ENCODE measurements around the gene MAP4K4.

Gene MAP4K4

DNA sequence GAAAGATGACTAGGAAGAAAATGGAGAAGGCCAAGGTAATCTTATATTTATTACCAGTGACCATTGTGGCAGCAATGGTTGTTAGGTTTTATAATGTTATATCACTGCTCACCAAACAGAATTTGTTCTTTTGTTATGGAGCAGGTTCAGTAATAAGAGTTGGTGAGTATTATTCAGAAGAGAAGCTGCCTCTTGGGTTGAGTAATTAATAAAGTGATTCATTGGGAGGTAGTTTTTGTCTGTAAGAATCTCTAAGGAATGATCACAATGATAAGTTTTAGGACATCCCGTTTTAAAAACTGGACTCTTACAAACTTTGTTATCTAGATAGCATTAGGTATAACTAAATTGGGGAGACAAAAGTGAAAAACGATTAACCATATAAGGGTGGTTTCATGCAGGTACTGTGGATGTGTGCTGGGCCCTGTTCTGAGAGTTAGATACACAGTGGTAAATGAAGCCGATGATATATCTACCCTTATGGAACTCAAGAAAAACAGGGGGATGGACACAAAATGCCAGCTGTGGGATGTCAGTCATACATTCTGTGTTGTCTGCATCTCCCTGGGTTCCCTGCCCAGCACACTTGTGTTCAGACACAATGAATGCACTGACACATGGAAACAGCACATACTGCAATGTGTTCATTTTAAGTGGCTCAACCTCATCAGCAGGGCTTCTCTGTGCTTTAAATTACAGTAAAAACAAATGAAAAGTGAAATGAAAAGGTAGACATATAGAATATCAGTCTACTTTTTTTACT, 7.5 kb downstream of the MAP4K4 start:
- Mint-ChIP-seq H3K4me1 (peaks cover 78% of the 10 kb centered on the region), H3K4me3 (peak overlapping the region; percentile 63 to 83), H3K9me3 (peaks cover 5 to 9% of the 10 kb centered on the region in 2 donors), H3K27ac (peak overlapping the region; percentile 92 to 96), H3K27me3 (no peaks in the 10 kb centered on the region)
- ATAC-seq (peak; percentile 19), DNase-seq (no peak)

DNA sequence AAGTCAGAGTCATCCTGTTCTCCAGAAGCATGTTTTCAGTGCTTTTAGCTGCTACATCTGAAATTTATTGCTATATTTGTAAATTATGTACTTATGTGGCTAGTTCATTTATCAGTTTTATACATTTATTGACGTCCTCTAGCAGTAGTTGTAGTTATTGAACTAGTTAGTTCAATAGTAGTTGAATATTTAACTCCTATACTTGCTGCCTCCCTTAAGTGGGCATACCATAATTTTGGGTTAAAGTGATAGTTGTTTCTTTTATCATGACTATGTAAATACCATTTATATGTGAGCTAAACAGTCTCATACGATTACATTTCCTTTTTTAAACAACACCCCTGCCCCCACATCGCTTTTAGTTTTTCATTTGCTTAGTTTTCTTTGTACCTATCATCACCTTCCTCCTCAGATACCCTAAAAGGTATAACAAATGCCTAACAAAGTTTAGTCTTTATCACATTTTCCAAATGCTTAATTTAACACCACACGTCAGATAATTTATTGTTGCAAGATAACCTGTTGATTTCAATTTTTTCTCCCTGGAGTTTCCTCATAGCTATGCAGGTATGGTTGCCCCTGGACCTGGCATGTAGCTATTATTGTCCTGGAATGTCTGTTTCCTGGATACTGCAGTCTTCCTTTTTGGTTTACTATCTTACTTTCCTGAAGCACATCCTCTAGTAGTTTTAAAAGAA, 8.8 kb downstream of the MAP4K4 start:
- ATAC-seq (no peak), DNase-seq (no peak)
- Mint-ChIP-seq H3K4me1 (peaks cover 91% of the 10 kb centered on the region), H3K27ac (peak overlapping the region; percentile 22 to 87), H3K27me3 (no peaks in the 10 kb centered on the region), H3K4me3 (peak overlapping the region; percentile 19 to 80), H3K9me3 (peaks cover 5 to 9% of the 10 kb centered on the region in 2 donors)

GRCh38 chr2:101706819-101707177, 9.3 kb downstream of the MAP4K4 start:
- Mint-ChIP-seq H3K27me3 (no peaks in the 10 kb centered on the region), H3K4me1 (peaks cover 96% of the 10 kb centered on the region), H3K9me3 (peaks cover 5 to 9% of the 10 kb centered on the region in 2 donors), H3K4me3 (peak overlapping the region; percentile 19 to 80), H3K27ac (peak overlapping the region; percentile 22 to 87)
- DNase-seq: peak in 1 of 2 donors; percentile 48
- peak; percentile 76 for ATAC-seq

DNA sequence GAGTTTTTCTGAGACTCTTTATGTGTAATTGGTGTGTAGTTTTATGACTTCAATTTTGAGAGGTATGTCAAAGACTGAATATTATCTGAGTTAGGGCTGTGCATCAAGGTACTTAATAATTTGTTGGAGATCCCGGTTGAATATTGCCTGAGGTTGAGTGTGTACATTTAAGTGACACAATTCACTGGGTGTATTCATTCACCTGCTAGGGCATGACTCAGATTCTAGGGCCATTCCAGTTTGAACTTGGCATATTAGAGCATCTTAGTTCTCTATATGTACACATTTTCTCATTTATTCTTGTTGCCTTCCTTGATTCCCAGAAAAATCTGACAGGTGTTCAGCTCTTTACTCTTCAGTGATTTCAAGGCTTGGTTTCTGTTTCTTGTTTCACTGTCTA, 12.5 kb downstream of the MAP4K4 start:
- Mint-ChIP-seq H3K27ac (no peak overlapping the region), H3K4me3 (peak overlapping the region; percentile 17 to 60), H3K27me3 (no peaks in the 10 kb centered on the region), H3K9me3 (no peaks in the 10 kb centered on the region), H3K4me1 (peaks cover 89% of the 10 kb centered on the region)
- DNase-seq (no peak), ATAC-seq (no peak)

DNA sequence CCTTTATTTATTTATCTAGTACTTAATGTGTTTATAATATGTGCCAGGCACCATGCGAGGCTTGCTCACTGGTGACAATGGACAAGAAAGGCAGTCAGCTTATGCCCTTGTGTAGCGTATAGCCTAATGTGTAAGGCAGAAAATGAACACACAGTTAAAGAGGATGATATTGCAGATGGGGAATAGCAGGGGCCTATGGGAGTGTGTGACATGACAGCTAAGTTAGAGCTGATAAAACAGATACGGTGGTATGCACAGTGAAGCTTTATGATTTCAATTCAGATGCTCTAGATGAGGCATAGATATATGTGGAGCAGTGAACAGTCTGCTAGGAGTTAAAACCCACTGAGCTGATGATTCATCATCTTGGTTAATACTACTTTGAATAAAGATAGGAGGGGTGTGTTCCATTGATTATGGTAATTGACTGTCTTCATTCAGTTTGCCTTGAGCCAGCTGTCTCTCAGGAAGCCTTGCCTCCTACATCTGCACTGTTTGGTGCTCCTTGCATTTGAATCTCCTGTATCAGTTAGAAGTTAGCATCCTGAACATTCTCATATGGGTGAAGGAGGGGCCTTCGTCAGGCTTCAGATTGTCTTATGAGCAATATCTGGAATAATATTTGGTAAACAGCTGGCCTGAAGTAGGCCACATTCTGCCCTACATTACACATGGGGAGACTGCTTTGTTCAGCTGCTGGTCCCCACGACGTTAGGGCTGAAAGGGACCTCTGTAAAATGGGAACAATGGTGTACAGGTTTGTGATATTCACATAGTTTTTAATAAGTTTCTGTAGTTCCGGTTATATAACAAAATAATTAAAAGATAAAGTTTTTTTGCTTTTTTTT, 13.2 kb downstream of the MAP4K4 start:
- no peaks in the 10 kb centered on the region for H3K27me3 Mint-ChIP-seq
- peak overlapping the region in 1 of 2 donors; percentile 72 for H3K27ac Mint-ChIP-seq
- DNase-seq (no peak), ATAC-seq (peak; percentile 94)
- no peaks in the 10 kb centered on the region for H3K9me3 Mint-ChIP-seq
- peaks cover 89% of the 10 kb centered on the region for H3K4me1 Mint-ChIP-seq
- peak overlapping the region; percentile 38 to 60 for H3K4me3 Mint-ChIP-seq

GRCh38 chr2:101714118-101714517, 16.6 kb downstream of the MAP4K4 start:
- ATAC-seq: no peak
- Mint-ChIP-seq H3K27ac (peak overlapping the region in 1 of 2 donors; percentile 74), H3K4me3 (no peak overlapping the region), H3K4me1 (peaks cover 89% of the 10 kb centered on the region), H3K27me3 (no peaks in the 10 kb centered on the region), H3K9me3 (peaks cover 0 to 4% of the 10 kb centered on the region in 2 donors)
- DNase-seq: no peak

GRCh38 chr2:101717071-101717845, 19.8 kb downstream of the MAP4K4 start:
- peak; percentile 65 for ATAC-seq
- peak overlapping the region; percentile 60 to 78 for H3K4me3 Mint-ChIP-seq
- H3K9me3 Mint-ChIP-seq: peaks cover 0 to 8% of the 10 kb centered on the region in 2 donors
- H3K27ac Mint-ChIP-seq: peak overlapping the region; percentile 42 to 78
- no peaks in the 10 kb centered on the region for H3K27me3 Mint-ChIP-seq
- peaks cover 89% of the 10 kb centered on the region for H3K4me1 Mint-ChIP-seq
- DNase-seq: peak in 1 of 2 donors; percentile 61

- DNase-seq (no peak), ATAC-seq (no peak)
- Mint-ChIP-seq H3K27me3 (no peaks in the 10 kb centered on the region), H3K4me1 (peaks cover 94% of the 10 kb centered on the region), H3K9me3 (peaks cover 7 to 8% of the 10 kb centered on the region in 2 donors), H3K27ac (peak overlapping the region; percentile 71 to 99), H3K4me3 (peak overlapping the region; percentile 48 to 78)
Observed at GRCh38 chr2:101718479-101718878, 21.0 kb downstream of the MAP4K4 start.

GRCh38 chr2:101718993-101719571, 21.6 kb downstream of the MAP4K4 start:
- Mint-ChIP-seq H3K27ac (peak overlapping the region; percentile 71 to 99), H3K4me1 (peaks cover 96% of the 10 kb centered on the region), H3K9me3 (peaks cover 7 to 8% of the 10 kb centered on the region in 2 donors), H3K27me3 (no peaks in the 10 kb centered on the region), H3K4me3 (peak overlapping the region; percentile 48 to 78)
- peak; percentile 53 to 77 for DNase-seq
- peak; percentile 94 for ATAC-seq

- Mint-ChIP-seq H3K27me3 (no peaks in the 10 kb centered on the region), H3K4me3 (peak overlapping the region; percentile 1 to 64), H3K4me1 (peaks cover 97% of the 10 kb centered on the region), H3K27ac (peak overlapping the region; percentile 71 to 98), H3K9me3 (peaks cover 7 to 8% of the 10 kb centered on the region in 2 donors)
- no peak for ATAC-seq
- DNase-seq: no peak
Observed at GRCh38 chr2:101720732-101721131, 23.2 kb downstream of the MAP4K4 start.

GRCh38 chr2:101722864-101723263, 25.4 kb downstream of the MAP4K4 start:
- no peak for ATAC-seq
- Mint-ChIP-seq H3K4me3 (peak overlapping the region; percentile 39 to 42), H3K4me1 (peaks cover 97% of the 10 kb centered on the region), H3K27me3 (no peaks in the 10 kb centered on the region), H3K27ac (peak overlapping the region in 1 of 2 donors; percentile 42), H3K9me3 (peaks cover 3 to 7% of the 10 kb centered on the region in 2 donors)
- no peak for DNase-seq

DNA sequence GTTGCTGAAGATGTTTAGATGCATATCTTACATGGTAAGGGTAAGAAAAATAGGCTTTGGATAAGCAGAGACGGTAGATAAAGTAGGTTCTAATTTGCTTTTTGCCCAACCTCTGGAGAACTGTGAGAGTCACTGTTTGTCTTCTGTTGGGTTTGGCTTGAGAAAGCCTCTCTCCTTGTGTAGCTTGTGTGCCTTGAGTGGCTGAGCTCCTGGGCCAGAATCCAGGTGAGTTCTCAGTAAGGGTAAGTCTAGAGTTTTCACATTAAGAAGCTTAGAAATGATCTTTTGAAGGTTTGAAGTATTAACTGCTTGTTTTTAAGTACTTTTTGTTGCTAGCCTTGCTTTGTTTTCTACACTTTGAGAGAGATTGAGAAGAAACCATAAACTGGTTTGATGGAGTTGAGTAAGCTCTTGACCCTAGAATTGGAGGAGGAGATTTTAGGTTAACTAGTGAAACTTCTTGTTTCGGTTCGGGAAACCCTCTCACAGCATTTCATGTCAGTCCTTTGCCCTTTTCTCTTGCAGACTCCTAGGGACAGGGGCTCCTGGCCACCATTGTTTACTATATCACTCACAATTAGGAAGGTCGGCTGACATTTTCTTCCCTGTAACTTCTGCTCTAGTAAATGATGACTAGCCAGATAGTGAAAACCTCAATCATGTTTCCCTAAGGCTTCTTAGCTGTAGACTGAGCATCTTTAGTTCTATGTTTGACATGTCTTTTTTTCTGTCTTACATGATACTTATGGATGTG, 26.0 kb downstream of the MAP4K4 start:
- Mint-ChIP-seq H3K27me3 (no peaks in the 10 kb centered on the region), H3K9me3 (peaks cover 3 to 7% of the 10 kb centered on the region in 2 donors), H3K4me1 (peaks cover 97% of the 10 kb centered on the region), H3K27ac (peak overlapping the region; percentile 42 to 45), H3K4me3 (peak overlapping the region in 1 of 2 donors; percentile 43)
- DNase-seq (no peak), ATAC-seq (no peak)

GRCh38 chr2:101724125-101724474, 26.6 kb downstream of the MAP4K4 start:
- ATAC-seq (no peak), DNase-seq (no peak)
- Mint-ChIP-seq H3K4me1 (peaks cover 97% of the 10 kb centered on the region), H3K27ac (no peak overlapping the region), H3K27me3 (no peaks in the 10 kb centered on the region), H3K4me3 (peak overlapping the region in 1 of 2 donors; percentile 43), H3K9me3 (peaks cover 3 to 7% of the 10 kb centered on the region in 2 donors)

DNA sequence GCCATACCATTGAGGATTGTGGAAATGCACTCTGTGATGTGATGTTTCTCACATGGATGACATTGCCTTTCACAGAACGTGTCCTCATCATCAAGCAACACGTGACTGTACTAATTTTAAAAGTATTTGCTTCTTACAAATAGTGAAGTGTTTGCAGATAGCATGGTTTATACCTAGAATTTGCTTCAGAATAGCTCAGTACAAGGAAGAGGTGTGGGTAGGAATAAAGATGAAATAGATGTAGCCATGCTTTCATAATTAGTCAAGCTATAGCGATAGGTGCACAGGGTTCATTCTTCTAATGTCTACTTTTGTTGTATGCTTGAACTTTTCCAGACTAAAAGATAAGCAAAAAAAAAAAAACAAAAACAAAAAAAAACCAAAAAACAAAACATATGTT, 27.5 kb downstream of the MAP4K4 start:
- Mint-ChIP-seq H3K4me3 (peak overlapping the region in 1 of 2 donors; percentile 7), H3K27me3 (no peaks in the 10 kb centered on the region), H3K27ac (no peak overlapping the region), H3K9me3 (peaks cover 0 to 7% of the 10 kb centered on the region in 2 donors), H3K4me1 (peaks cover 97% of the 10 kb centered on the region)
- ATAC-seq (peak; percentile 56), DNase-seq (no peak)

Data from stimulated activated naive CD8-positive, alpha-beta T cell treated with anti-CD3 and anti-CD28 coated beads, Interleukin-15, amount 100 ng/mL, for 72 hours (primary cell).